DMS153 (cell line): ENCODE measurements around the gene C16orf87.

Experiments
- DNase-seq: peaks from one replicate; lab custom pipeline; 2025; lab: John Stamatoyannopoulos, UW

C16orf87 gene

DNA sequence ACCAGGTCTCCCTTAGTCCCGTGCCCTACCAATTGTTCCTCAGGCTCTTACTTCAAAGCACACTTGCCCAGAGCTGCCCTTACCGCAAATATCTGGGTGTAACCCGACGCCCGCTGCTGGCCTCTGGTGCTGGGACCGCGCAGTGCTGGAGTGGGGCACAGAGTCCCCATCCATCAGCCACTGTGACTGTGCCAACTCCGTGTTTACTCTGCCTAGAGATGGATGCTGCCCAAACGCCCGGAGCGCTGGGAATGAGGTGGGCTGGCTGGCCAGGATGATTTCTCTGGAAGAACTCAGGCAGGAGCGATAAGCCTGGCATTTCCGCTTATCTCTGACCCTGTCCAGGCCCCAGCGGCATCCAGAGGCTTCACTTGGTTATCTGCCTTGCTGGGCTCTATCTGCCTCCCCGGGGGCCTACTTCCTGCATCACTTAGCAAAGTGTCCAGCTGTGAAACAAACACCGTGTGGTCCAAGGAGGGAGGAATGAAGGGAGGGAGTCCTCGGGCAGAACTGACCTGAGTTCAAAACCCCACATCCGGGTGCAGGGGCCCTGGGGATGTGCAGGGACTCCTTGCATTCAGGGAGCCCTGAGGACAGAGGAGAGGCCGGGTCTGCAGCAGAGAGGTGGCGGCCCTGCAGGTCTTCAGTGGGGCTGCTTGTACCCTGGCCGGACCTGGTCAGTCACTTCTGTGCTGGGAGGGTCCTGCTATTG lies 73.5 kb downstream of the C16orf87 start:
- DNase-seq, result no peak

DNA sequence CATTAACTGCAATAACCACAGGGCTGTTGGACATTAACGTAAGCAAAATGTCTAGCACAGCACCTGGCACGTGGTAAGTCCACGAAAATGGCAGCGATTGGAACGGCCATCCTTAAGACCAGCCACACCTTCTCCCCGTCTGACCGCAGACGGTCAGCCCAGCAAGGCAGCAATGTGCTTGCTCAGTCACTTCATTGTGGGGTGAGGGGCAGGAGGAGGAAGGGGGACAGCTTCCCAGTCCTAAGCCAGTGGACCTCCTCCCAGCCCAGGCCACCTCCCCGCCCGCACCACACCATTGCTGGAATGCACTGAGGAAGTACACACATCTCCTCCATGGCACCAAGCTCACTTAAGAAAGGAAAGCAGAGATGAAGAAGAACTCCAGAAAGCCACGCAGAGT lies 74.2 kb downstream of the C16orf87 start:
- no peak for DNase-seq

DNA sequence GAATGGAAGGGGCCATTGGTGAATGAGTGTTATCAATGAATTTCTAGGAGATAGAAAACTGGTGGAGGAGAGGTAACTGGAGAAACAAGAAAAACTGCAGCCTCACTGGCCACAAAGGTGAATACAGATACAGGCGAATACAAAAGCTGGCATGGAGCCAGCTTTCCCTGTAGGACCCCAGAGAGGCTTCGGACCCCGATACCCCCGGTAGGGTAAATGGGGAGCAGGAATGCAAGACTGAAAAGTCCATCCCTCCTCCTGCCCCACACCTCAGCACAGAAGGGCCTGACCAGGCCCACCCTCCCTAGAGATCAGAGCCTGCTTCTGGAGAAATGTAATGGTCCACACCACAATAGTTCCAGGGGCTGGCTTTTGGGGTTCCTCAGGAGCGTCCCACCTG lies 78.0 kb downstream of the C16orf87 start:
- no peak for DNase-seq

DNA sequence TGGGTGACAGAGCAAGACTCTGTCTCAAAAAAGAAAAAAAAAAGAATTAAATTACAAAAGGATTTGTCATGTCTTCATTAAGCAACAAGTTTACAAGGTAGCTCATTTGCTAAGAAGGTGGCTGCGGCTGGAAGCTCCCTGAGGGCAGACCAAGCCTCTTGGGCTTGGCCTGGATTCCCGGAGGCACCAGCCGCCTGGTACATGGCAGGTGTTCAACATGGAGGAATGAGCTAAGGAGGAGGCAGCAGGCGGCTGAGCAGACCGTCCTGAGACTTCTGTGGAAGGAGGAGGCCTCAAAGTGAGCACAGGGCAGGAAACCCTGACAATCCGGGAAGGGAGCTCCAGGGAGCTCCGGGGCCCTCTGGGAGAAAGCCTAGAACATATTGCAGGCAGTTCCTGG lies 79.6 kb downstream of the C16orf87 start:
- DNase-seq, result no peak

DNA sequence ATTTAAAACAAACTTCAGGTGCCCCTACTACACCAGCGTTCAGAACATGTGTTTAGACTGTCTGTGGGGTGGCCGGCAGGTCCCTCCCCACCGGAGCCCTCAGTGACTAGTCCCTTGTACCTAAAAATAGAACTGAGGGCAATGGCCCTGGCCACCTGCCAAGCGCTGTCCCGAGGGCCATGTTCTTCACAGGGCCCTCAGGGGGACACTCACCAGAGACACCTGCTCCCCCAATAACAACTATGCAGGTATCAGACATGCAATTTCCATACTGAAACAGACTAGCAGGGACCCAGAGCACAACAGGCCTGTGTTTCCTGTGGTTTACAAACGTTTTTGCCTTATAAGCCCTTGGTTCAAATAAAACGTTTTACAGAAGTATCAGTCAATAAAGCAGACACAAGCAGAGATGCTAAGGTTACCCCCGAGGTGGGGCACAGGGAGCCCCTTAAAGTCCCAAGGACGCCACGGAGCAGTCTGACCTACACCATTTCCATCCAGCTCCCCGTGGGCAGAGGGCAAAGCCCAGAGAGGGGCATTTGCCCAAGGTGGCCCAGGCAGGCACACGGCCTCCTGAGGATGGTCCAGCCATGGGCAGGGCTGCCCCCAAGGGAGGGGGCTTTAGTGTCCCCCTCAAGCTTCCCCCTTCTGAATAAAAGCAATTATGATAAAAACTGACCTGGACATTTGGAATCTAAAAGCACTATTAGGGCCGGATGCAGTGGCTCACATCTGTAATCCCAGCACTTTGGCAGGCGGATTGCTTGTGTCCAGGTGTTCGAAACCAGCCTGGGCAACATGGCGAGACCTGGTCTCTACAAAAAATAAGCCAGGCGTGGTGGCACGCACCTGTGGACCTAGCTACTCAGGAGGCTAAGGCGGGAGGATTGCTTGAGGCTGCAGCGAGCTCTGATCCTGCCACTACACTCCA lies 81.9 kb downstream of the C16orf87 start:
- DNase-seq, result no peak

DNA sequence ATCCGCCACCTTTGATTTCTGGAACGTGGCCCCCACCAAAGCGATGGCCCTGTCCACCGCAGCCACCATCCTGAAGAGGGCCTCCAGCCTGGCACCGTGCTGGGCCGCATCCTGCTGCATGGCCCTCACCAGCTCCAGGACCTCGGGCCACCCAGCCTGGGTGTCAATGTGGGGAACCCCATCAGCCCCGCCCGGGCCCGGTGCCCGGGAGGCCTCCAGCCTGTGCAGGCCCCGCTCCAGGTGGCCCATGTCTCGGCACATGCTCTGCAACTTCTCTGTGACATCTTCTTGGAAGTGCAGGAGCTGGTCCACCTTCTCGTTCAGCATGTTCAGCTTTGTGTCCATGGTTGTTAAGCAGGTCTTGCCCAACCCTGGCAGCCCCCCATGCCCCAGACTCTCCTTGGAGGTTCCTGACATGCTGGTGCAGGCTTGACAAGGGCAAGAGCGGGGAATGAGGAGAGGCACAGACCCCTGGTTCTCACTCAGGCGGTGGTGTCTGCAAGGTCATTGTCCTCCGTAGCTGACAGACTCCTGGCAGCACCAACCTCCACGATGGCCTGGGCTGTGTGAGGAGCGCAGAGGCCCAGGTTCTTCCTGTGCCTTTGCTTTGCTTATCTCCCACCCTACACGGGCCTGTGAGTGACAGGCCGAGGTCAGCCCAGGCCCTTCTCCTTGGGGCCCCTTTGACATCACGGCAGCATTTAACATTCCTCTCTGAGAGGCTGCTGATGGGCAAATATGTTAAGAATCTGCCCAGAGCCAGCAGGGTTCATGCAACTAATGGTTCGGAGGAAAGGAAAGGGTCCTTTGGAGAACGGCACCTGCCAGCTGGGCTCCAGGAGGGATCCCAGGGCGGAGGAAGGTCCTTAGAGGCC lies 83.0 kb downstream of the C16orf87 start, which contains the start of gene MYLK3:
MYLK3 (minus strand) TSS at position 568 of the 875 bp plus-strand sequence; CDS start at position 417, 151 bp downstream.
- DNase-seq, result no peak

DNA sequence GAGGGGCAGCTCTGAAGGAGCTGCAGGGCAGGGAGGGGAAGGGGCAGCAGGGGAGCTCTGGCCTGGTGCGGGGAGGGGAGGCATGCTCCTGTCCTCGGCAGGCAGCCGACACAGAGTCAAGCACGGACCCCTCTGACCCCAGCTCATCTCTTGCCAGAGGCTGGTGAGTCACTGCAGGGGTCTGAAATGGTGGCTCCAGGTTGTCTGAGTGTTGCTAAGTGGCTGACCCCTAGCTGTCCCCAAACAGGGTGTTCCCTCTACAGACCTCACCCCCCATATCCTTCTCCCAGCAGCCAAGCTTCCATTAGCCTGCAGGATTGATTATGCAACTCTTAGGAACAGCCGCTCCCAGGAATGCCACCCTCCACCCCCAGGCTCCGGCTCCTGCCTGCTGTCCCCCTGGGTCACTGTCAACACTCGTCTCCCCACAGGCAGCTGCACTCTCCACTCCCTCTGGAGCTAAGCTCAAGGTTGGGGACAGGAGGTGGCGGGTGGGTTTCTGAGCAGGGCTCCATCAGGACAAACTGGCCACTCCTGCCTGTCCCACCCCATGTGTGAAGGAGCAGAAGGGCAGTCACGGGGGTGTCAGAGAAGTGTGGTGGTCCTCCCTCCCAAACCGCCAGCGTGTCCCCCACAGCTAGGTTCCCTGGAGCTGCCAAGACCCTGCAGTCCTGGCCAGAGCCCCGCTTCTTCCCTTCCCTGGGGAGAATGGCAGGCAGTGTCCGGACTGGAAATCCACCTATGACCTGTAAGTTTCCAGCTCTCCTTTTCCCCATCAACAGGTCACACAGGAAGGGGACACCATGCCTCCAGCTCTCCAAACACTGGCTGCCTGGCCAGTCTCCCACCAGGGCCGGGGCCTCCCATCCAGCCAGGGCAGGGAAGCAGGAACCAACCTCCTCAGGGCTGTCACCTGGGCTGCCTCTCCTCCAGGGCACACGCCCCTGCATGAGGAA lies 83.9 kb downstream of the C16orf87 start:
- no peak for DNase-seq
